Measurements from ENCODE around the gene GLMN.

DNA sequence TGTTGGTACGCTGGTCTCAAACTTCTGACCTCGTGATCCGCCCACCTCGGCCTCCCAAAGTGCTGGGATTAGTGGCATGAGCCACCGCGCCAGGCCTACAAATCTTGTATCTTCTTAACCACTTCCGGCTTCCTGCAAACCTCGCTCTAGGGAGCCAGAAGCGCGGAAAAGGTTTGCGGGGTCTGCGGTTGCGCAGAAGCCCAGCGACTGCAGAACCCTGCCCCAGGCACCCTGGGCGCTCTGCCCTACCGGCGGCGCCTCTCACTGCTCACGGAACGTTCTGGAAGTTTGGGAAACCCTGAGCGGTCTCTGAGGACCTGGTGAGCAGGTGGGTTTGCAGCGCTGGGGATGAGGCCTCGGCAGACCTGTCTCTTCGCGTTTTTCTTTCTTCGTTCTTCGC lies 81.1 kb downstream of the GLMN start, which contains the start of gene C1orf146:
- TF ChIP-seq MED13 (CRISPR knock-in tag; IDR thresholded peaks at IDR 0.05) (no peak), RFX1 (IDR thresholded peaks at IDR 0.05) (no peak), ZNF713 (CRISPR knock-in tag; IDR thresholded peaks at IDR 0.05) (no peak), NR2F6 (IDR thresholded peaks at IDR 0.05) (no peak), NR2F6 (CRISPR knock-in tag; IDR thresholded peaks at IDR 0.05) (no peak)
